HCT116 (cell line): ENCODE results near the gene OSBPL8. TPM values are rescaled to one million over a fixed set of nuclear protein-coding genes. Genes with fewer than 3 reads are reported as not detected.

Experiments used
- ATAC-seq: fragments of 200-7000 bp; cut with Tn5 transposase; 2 replicates; pipeline ENCODE4 v1.9.1; 2020; ENCODE audit warnings: mild to moderate bottlenecking, moderate library complexity
- BruUV-seq: library from RNA; stranded (reverse); fragments of 400-500 nt; replicated peaks from 2 replicates; lab custom pipeline; 2021; lab: Mats Ljungman, UMichigan
- CTCF ChIA-PET: fragments of 300-600 bp; sonication (Branson Sonifier 250); formaldehyde crosslinking; loops from one replicate; lab custom pipeline; 2021; ENCODE audit warnings: antibody characterized with exemption; lab: Charles Lee
- POLR2A ChIA-PET: fragments of 300-600, 350-600 bp; sonication (Branson Sonifier 250); formaldehyde crosslinking; loops from one replicate; lab custom pipeline; 2021; ENCODE audit warnings: antibody characterized with exemption; lab: Charles Lee
- RAD21 ChIA-PET, 2 experiments: fragments of 300-600 bp; sonication (Branson Sonifier 250); formaldehyde crosslinking; loops; one replicate each; lab custom pipeline; 2023; ENCODE audit warnings: low total read pairs in 2 of 2; ENCODE audit not compliant: uncharacterized antibody in 2 of 2, unreplicated experiment in 2 of 2, low non-redundant PET in 1 of 2; lab: Charles Lee
- DNase-seq: peaks from one replicate; pipeline ENCODE4 v3.0.0-alpha.2; 2010; ENCODE audit warnings: low read depth, low spot score
- H2AFZ ChIP-seq: fragments of 200-600 bp; shearing (Covaris generic), sonication (generic); 2 replicates; pipeline ENCODE4 v1.6.1; 2017; ENCODE audit warnings: low read depth, mixed run types, mixed read lengths, antibody characterized with exemption, low read length; ENCODE audit not compliant: poor library complexity, severe bottlenecking
- H3K27ac ChIP-seq: 2 replicates; pipeline ENCODE4 v1.5.1; 2012; ENCODE audit warnings: low read depth, low read length
- H3K27me3 ChIP-seq: fragments of 200-600 bp; sonication (generic); 2 replicates; pipeline ENCODE4 v1.6.1; 2016; ENCODE audit warnings: mixed run types, low read length, mixed read lengths; ENCODE audit not compliant: insufficient read depth
- H3K36me3 ChIP-seq, 2 experiments: fragments of 200-500 bp in 1 of 2; fragments of 200-600 bp in 1 of 2; sonication (Bioruptor generic) in 1 of 2; sonication (generic) in 1 of 2; 2 replicates each; pipeline versions ENCODE4 v1.5.1 to v1.6.1; 2014 to 2016; ENCODE audit warnings: low read length in 2 of 2, inconsistent platforms in 1 of 2, mixed read lengths in 1 of 2, mixed run types in 1 of 2; ENCODE audit not compliant: insufficient read depth in 2 of 2, control insufficient read depth in 1 of 2
- H3K4me1 ChIP-seq, 2 experiments: fragments of 200-600 bp in 1 of 2; sonication (generic) in 1 of 2; 2 replicates each; pipeline versions ENCODE4 v1.5.1 to v1.6.1; 2012 to 2017; ENCODE audit warnings: low read length in 2 of 2, inconsistent platforms in 1 of 2, mild to moderate bottlenecking in 1 of 2, mixed read lengths in 1 of 2, mixed run types in 1 of 2, moderate library complexity in 1 of 2; ENCODE audit not compliant: insufficient read depth in 2 of 2, control insufficient read depth in 1 of 2
- H3K4me2 ChIP-seq: fragments of 200-600 bp; sonication (generic); 2 replicates; pipeline ENCODE4 v1.6.1; 2017; ENCODE audit warnings: mixed run types, low read length, mixed read lengths
- H3K4me3 ChIP-seq, 2 experiments: fragments of 200-600 bp in 1 of 2; sonication (generic) in 1 of 2; replicated peaks in 1 of 2; 2 replicates each; pipeline ENCODE4 v1.5.1; 2011 to 2016; ENCODE audit warnings: low read length in 2 of 2, control low read depth in 1 of 2, low read depth in 1 of 2, mild to moderate bottlenecking in 1 of 2, mixed read lengths in 1 of 2, mixed run types in 1 of 2
- H3K79me2 ChIP-seq: fragments of 200-600 bp; sonication (generic); 2 replicates; pipeline ENCODE4 v1.6.1; 2017; ENCODE audit warnings: mild to moderate bottlenecking, mixed run types, low read length, moderate library complexity, mixed read lengths; ENCODE audit not compliant: insufficient read depth
- H3K9ac ChIP-seq: fragments of 200-600 bp; sonication (generic); 2 replicates; pipeline ENCODE4 v1.6.1; 2016; ENCODE audit warnings: low read length, mixed read lengths
- H3K9me2 ChIP-seq: fragments of 200-600 bp; sonication (generic), shearing (Covaris generic); 2 replicates; pipeline ENCODE4 v1.6.1; 2017; ENCODE audit warnings: mixed run types, mild to moderate bottlenecking, moderate library complexity; ENCODE audit not compliant: insufficient read depth
- H3K9me3 ChIP-seq, 2 experiments: fragments of 200-500 bp in 1 of 2; fragments of 200-600 bp in 1 of 2; sonication (Bioruptor generic) in 1 of 2; sonication (generic) in 1 of 2; 2 replicates each; pipeline ENCODE4 v1.6.1; 2014 to 2017; ENCODE audit warnings: low read length in 2 of 2, mixed read lengths in 2 of 2, inconsistent platforms in 1 of 2, low read depth in 1 of 2, mild to moderate bottlenecking in 1 of 2, mixed run types in 1 of 2, moderate library complexity in 1 of 2; ENCODE audit not compliant: control insufficient read depth in 1 of 2, insufficient read depth in 1 of 2
- H4K20me1 ChIP-seq: fragments of 200-600 bp; sonication (generic), shearing (Covaris generic); 2 replicates; pipeline ENCODE4 v1.6.1; 2017; ENCODE audit warnings: mixed run types, mild to moderate bottlenecking, moderate library complexity; ENCODE audit not compliant: insufficient read depth
- CBX3 ChIP-seq: IDR thresholded peaks from 2 replicates; pipeline ENCODE4 v1.6.1; 2012; ENCODE audit warnings: low read depth
- ELF1 ChIP-seq: IDR thresholded peaks from 2 replicates; pipeline ENCODE4 v1.6.1; 2012; ENCODE audit warnings: low read depth, borderline replicate concordance
- EZH2phosphoT487 ChIP-seq: fragments of 200-600 bp; IDR thresholded peaks from 2 replicates; pipeline ENCODE4 v1.6.1; 2018; ENCODE audit warnings: antibody characterized with exemption, borderline replicate concordance
- FOSL1 ChIP-seq: IDR thresholded peaks from 2 replicates; pipeline ENCODE4 v1.6.1; 2012; ENCODE audit warnings: low read depth
- JUND ChIP-seq: IDR thresholded peaks from 2 replicates; pipeline ENCODE4 v1.6.1; 2012
- MAX ChIP-seq: IDR thresholded peaks from 2 replicates; pipeline ENCODE4 v1.6.1; 2012
- POLR2AphosphoS5 ChIP-seq: IDR thresholded peaks from 2 replicates; pipeline ENCODE4 v1.6.1; 2011; ENCODE audit warnings: mild to moderate bottlenecking, low read depth, low read length, moderate library complexity
- SIN3A ChIP-seq: IDR thresholded peaks from 2 replicates; pipeline ENCODE4 v1.6.1; 2012; ENCODE audit warnings: low read depth
- SP1 ChIP-seq: IDR thresholded peaks from 2 replicates; pipeline ENCODE4 v1.6.1; 2012; ENCODE audit warnings: low read depth
- YY1 ChIP-seq: IDR thresholded peaks from 2 replicates; pipeline ENCODE4 v1.6.1; 2011; ENCODE audit warnings: low read length, low read depth, moderate library complexity, mild to moderate bottlenecking; ENCODE audit not compliant: insufficient replicate concordance; ENCODE audit errors: extremely low read depth
- intact Hi-C: fragments of 100-400 bp; cut with micrococcal nuclease; formaldehyde crosslinking; loops from 2 replicates; pipeline ENCODE4 v1.10.0; 2022
- total RNA-seq: library from RNA; stranded (reverse); gene quantifications from one replicate; pipeline ENCODE4 v1.2.1, GENCODE V29; 2021; ENCODE audit not compliant: unreplicated experiment
- TF ChIP-seq, protein P1 (sequence below): IDR thresholded peaks from 2 replicates; pipeline ENCODE4 v1.6.1; 2012
- TF ChIP-seq, protein P2 (sequence below), 3 experiments: fragments of 200-600 bp in 1 of 3; sonication (generic) in 1 of 3; IDR thresholded peaks in 2 of 3; conservative IDR thresholded peaks in 1 of 3; 2 replicates each; pipeline ENCODE4 v1.5.1; 2012 to 2017; ENCODE audit warnings: low read depth in 2 of 3, low read length in 2 of 3, antibody characterized with exemption in 1 of 3, borderline replicate concordance in 1 of 3, control low read depth in 1 of 3, mild to moderate bottlenecking in 1 of 3, mixed read lengths in 1 of 3, mixed run types in 1 of 3, moderate library complexity in 1 of 3; ENCODE audit not compliant: insufficient read depth in 1 of 3

OSBPL8 gene
- total RNA-seq, 1 experiment from 2014 or later: 115 TPM

DNA sequence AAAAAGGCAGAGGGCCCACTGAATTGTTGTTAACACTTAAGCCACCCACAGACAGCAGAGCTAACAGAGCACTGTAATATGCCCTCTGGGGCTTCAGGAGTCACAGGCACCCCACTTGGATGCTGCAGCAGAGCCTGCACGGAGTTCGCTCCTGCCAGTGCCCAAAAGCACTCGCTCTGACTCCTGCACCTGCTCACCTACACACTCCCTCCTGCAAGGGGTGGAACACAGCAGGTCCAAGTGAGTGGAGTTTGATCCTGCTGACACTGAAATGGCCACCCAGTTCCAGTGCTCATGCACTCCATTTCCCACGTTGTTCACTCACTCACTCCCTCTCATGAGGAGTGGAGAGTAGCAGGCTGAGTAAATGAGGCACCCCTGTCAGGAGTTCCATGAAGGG, 68.8 kb downstream of the OSBPL8 start:
- intact Hi-C loops: no loop called here
- Histone ChIP-seq H3K9ac (no peak overlapping the region), H3K4me1 (no peaks in the 10 kb centered on the region), H2AFZ (no peak overlapping the region), H3K9me3 (peaks cover 0 to 5% of the 10 kb centered on the region in 2 experiments; a peak in 1 of 4 replicates), H3K27ac (no peak overlapping the region), H3K4me3 (no peak overlapping the region), H3K79me2 (peaks cover 19% of the 10 kb centered on the region; the same call in 1 of the 2 replicates), H3K9me2 (no peaks in the 10 kb centered on the region), H3K27me3 (no peaks in the 10 kb centered on the region), H4K20me1 (no peaks in the 10 kb centered on the region), H3K36me3 (peaks cover 0 to 3% of the 10 kb centered on the region in 2 experiments; a peak in 1 of 4 replicates), H3K4me2 (no peak overlapping the region)
- ChIA-PET CTCF (no interaction called here), RAD21 (no interaction called here), POLR2A (no interaction called here)
- ATAC-seq (no peak), DNase-seq (no peak)
- TF ChIP-seq CBX3: no peak
- no peak for TF ChIP-seq POLR2AphosphoS5
- no peak for TF ChIP-seq SP1
- no peak for TF ChIP-seq ELF1
- TF ChIP-seq, protein P1, sequence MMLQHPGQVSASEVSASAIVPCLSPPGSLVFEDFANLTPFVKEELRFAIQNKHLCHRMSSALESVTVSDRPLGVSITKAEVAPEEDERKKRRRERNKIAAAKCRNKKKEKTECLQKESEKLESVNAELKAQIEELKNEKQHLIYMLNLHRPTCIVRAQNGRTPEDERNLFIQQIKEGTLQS: no peak
- no peak for TF ChIP-seq JUND
- no peak for TF ChIP-seq FOSL1
- TF ChIP-seq SIN3A: no peak
- BruUV-seq: no TSS peak

- no peaks in the 10 kb centered on the region for H3K9me2 ChIP-seq
- no peak overlapping the region for H3K4me2 ChIP-seq
- H3K36me3 ChIP-seq: peaks cover 0 to 3% of the 10 kb centered on the region in 2 experiments; a peak in 1 of 4 replicates
- peaks cover 0 to 5% of the 10 kb centered on the region in 2 experiments; a peak in 1 of 4 replicates for H3K9me3 ChIP-seq
- no peak for ATAC-seq
- ChIA-PET RAD21 (no interaction called here), POLR2A (no interaction called here), CTCF (interaction anchor here (0.9 kb wide), 1 partner anchor 97 kb away, joined by 3 read pairs; no protein-coding TSS in a partner anchor)
- no peaks in the 10 kb centered on the region for H4K20me1 ChIP-seq
- H3K79me2 ChIP-seq: peaks cover 11% of the 10 kb centered on the region; the same call in 1 of the 2 replicates
- H3K4me1 ChIP-seq: no peaks in the 10 kb centered on the region
- H3K27me3 ChIP-seq: no peaks in the 10 kb centered on the region
- H3K4me3 ChIP-seq: no peak overlapping the region
- no peak overlapping the region for H3K9ac ChIP-seq
- no peak overlapping the region for H3K27ac ChIP-seq
- TF ChIP-seq, protein P2, sequence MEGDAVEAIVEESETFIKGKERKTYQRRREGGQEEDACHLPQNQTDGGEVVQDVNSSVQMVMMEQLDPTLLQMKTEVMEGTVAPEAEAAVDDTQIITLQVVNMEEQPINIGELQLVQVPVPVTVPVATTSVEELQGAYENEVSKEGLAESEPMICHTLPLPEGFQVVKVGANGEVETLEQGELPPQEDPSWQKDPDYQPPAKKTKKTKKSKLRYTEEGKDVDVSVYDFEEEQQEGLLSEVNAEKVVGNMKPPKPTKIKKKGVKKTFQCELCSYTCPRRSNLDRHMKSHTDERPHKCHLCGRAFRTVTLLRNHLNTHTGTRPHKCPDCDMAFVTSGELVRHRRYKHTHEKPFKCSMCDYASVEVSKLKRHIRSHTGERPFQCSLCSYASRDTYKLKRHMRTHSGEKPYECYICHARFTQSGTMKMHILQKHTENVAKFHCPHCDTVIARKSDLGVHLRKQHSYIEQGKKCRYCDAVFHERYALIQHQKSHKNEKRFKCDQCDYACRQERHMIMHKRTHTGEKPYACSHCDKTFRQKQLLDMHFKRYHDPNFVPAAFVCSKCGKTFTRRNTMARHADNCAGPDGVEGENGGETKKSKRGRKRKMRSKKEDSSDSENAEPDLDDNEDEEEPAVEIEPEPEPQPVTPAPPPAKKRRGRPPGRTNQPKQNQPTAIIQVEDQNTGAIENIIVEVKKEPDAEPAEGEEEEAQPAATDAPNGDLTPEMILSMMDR (IDR thresholded peaks at IDR 0.05 in 2 of 3, conservative IDR thresholded peaks at IDR 0.05 in 1 of 3; ENCODE audit: borderline replicate concordance in 1 of 3, insufficient read depth in 1 of 3, low read depth in 2 of 3, low read length in 2 of 3): no peak
- TF ChIP-seq EZH2phosphoT487: no peak
- no peak for TF ChIP-seq YY1
- TF ChIP-seq, protein P1: no peak
- TF ChIP-seq MAX: no peak
- no peak for DNase-seq
- intact Hi-C loops: no loop called here
- no TSS peak for BruUV-seq
- H2AFZ ChIP-seq: no peak overlapping the region
These were observed 69.8 kb downstream of the OSBPL8 start for GRCh38 chr12:76489737-76490136.
